H1 (cell line): Measurements from ENCODE around the gene MYH10. TPM values are rescaled to one million over a fixed set of nuclear protein-coding genes. Genes with fewer than 3 reads are reported as not detected.

Experiments
- BRCA1 ChIP-seq: IDR thresholded peaks from 2 replicates; pipeline ENCODE4 v1.6.1; 2012; ENCODE audit warnings: low read depth, low read length, improper control_type of control experiment
- NRF1 ChIP-seq: IDR thresholded peaks from 2 replicates; pipeline ENCODE4 v1.6.1; 2011; ENCODE audit warnings: mild to moderate bottlenecking, low read depth, low read length, improper control_type of control experiment
- RFX5 ChIP-seq: IDR thresholded peaks from 2 replicates; pipeline ENCODE4 v1.6.1; 2011; ENCODE audit warnings: low read depth, low read length, improper control_type of control experiment, borderline replicate concordance
- polyA plus RNA-seq, 7 experiments: library from polyadenylated mRNA; depleted of rRNA in 3 of 7; stranded (reverse) in 5 of 7; unstranded in 2 of 7; fragments of >200 nt in 5 of 7; fragments of 200-250 nt in 2 of 7; gene quantifications; 1 replicate in 5 of 7; 2 replicates in 1 of 7; 4 replicates in 1 of 7; pipeline versions ENCODE4 v1.2.1 to v1.2.3, GENCODE V29; 2011 to 2013; ENCODE audit warnings: missing spikeins in 2 of 7, mixed read lengths in 2 of 7
- total RNA-seq: library from RNA; stranded (reverse); fragmentation: NEBNext Ultra II Directional; extraction: Animal tissue kit (Norgen Biotek cat#: 25700); gene quantifications from 2 replicates; pipeline ENCODE4 v1.2.1, GENCODE V29; 2021

Gene MYH10
- total and polyA plus RNA-seq, 2 of the 8 experiments (the other 6 are each of a cell fraction or from before 2014, with no cell fraction given): 64.1 to 289 TPM

DNA sequence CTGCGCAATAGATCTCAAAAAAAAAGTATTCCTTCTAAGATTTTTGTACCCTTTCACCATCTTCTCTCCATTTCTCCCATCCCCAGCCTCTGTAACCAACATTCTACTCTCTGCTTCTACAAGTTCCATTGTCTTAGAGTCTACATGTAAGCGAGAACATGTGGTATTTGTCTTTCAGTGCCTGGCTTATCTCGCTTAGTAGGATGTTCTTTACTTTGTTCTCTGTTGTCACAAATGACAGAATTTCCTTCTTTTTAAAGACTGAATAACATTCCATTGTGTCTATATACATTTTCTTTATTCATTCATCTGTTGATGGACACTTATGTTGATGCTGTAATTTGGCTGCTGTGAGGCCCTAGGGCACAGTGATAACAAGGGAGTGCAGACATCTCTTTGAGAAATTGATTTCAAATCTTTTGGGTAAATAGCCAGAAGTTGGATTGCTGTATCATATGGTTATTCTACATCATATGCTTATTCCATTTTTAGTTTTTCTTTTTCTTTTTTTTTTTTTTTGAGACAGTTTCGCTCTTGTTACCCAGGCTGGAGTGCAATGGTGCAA, 37.7 kb upstream of the MYH10 start (continued):
- TF ChIP-seq BRCA1: no peak
- TF ChIP-seq RFX5: no peak
- TF ChIP-seq NRF1: no peak
